Motor neuron (in vitro differentiated cells): Measurements from ENCODE around the gene ZMYM3. TPM values are rescaled to one million over a fixed set of nuclear protein-coding genes. Genes with fewer than 3 reads are reported as not detected.

Experiments used
- ATAC-seq, 8 experiments: fragments of 200-7000 bp; cut with Tn5 transposase; replicated peaks in 6 of 8; 2 replicates each; pipeline ENCODE4 v1.8.0; 2021; ENCODE audit warnings: mild to moderate bottlenecking in 8 of 8, moderate library complexity in 8 of 8
- H3K27ac ChIP-seq, 2 donors: fragments of 250-450 bp; sonication (Bioruptor Pico); 2 replicates each; pipeline ENCODE4 v1.9.0; 2021; ENCODE audit warnings: antibody characterized with exemption in 2 of 2, mild to moderate bottlenecking in 2 of 2, moderate library complexity in 1 of 2
- H3K4me1 ChIP-seq, 2 donors: fragments of 250-450 bp; sonication (Bioruptor Pico); replicated peaks in 1 of 2; 2 replicates each; pipeline ENCODE4 v1.6.1; 2021; ENCODE audit warnings: antibody characterized with exemption in 2 of 2, mild to moderate bottlenecking in 2 of 2, moderate library complexity in 1 of 2
- H3K4me3 ChIP-seq, 5 donors: fragments of 250-450 bp; sonication (Bioruptor Pico); 2 replicates each; pipeline ENCODE4 v1.9.0; 2021; ENCODE audit warnings: antibody characterized with exemption in 5 of 5, mild to moderate bottlenecking in 5 of 5, moderate library complexity in 4 of 5
- WGBS, 10 experiments: fragments of 450-650 bp; shearing (Covaris generic); methylation state at CpG; one replicate each; pipeline ENCODE4 v1.0.0; 2022; 5-methylcytosine and 5-hydroxymethylcytosine counted together
- in situ Hi-C, 9 experiments: fragments of 400-800 bp; cut with MboI; loops; one replicate each; pipeline ENCODE4 v1.15.0; 2021; ENCODE audit warnings: low sequenced_read_pairs in 9 of 9, low pct_unique_long_range_greater_than_20kb in 2 of 9; ENCODE audit not compliant: unreplicated experiment in 9 of 9
- total RNA-seq, 8 experiments: library from RNA; unstranded; fragments of 300-600 nt; gene quantifications; 2 replicates each; pipeline versions ENCODE4 v1.2.3 to v1.2.4, GENCODE V29; 2022

ZMYM3 gene
- total RNA-seq, 8 experiments from 2014 or later: 9.5 to 33.9 (median 26.1) TPM

GRCh38 chrX:71244359-71245128 is 9.4 kb downstream of the ZMYM3 start:
- WGBS, 10 experiments: 26 to 100% (median 90%) methylated on average over 1 to 3 of the region's 9 CpGs; no CpG with 5 or more reads in 4 of the 10 experiments
- Histone ChIP-seq H3K4me1 (no peaks in the 10 kb centered on the region), H3K27ac (no peak overlapping the region), H3K4me3 (no peak overlapping the region)
- in situ Hi-C loops: no loop called here
- ATAC-seq: no peak

- no peaks in the 10 kb centered on the region for H3K4me1 ChIP-seq
- in situ Hi-C loops: no loop called here
- ATAC-seq: no peak
- no peak overlapping the region for H3K4me3 ChIP-seq
- 100% methylated on average over 2 of the region's 6 CpGs; no CpG with 5 or more reads in 9 of the 10 experiments for WGBS, 10 experiments
- H3K27ac ChIP-seq: no peak overlapping the region
These were observed 12.6 kb downstream of the ZMYM3 start for GRCh38 chrX:71241301-71241700.

GRCh38 chrX:71239781-71240180 is 14.2 kb downstream of the ZMYM3 start:
- Histone ChIP-seq H3K27ac (no peak overlapping the region), H3K4me1 (no peaks in the 10 kb centered on the region), H3K4me3 (no peak overlapping the region)
- peak in 1 of 8 experiments; percentile 28 for ATAC-seq
- 20 to 73% methylated on average over 1 to 2 of the region's 3 CpGs; no CpG with 5 or more reads in 8 of the 10 experiments for WGBS, 10 experiments
- in situ Hi-C loops: no loop called here

GRCh38 chrX:71236836-71237235 is 17.1 kb downstream of the ZMYM3 start:
- H3K4me1 ChIP-seq: no peaks in the 10 kb centered on the region
- no peak overlapping the region for H3K27ac ChIP-seq
- in situ Hi-C loops: no loop called here
- H3K4me3 ChIP-seq: no peak overlapping the region
- WGBS, 10 experiments: no CpG with 5 or more reads among the region's 1 CpG
- ATAC-seq: no peak

GRCh38 chrX:71235482-71235881 is 18.5 kb downstream of the ZMYM3 start:
- ATAC-seq: no peak
- WGBS, 10 experiments: 20 to 100% (median 67%) methylated on average over 1 to 3 of the region's 3 CpGs; no CpG with 5 or more reads in 3 of the 10 experiments
- in situ Hi-C loops: no loop called here
- H3K4me1 ChIP-seq: no peaks in the 10 kb centered on the region
- H3K4me3 ChIP-seq: no peak overlapping the region
- H3K27ac ChIP-seq: no peak overlapping the region

- WGBS, 10 experiments: no CpG with 5 or more reads among the region's 1 CpG
- in situ Hi-C loops: no loop called here
- no peak overlapping the region for H3K4me3 ChIP-seq
- no peaks in the 10 kb centered on the region for H3K4me1 ChIP-seq
- no peak overlapping the region for H3K27ac ChIP-seq
- peak in 1 of 8 experiments; percentile 81 for ATAC-seq
These were observed 25.8 kb downstream of the ZMYM3 start for GRCh38 chrX:71228063-71228642.

- 29 to 57% methylated on average over 1 to 2 of the region's 5 CpGs; no CpG with 5 or more reads in 8 of the 10 experiments for WGBS, 10 experiments
- in situ Hi-C loops: no loop called here
- no peak for ATAC-seq
- no peaks in the 10 kb centered on the region for H3K4me1 ChIP-seq
- no peak overlapping the region for H3K27ac ChIP-seq
- no peak overlapping the region for H3K4me3 ChIP-seq
These were observed 26.4 kb downstream of the ZMYM3 start for GRCh38 chrX:71227370-71228062.

GRCh38 chrX:71225676-71226075 is 28.3 kb downstream of the ZMYM3 start:
- in situ Hi-C loops: no loop called here
- no peak overlapping the region for H3K27ac ChIP-seq
- no peak for ATAC-seq
- 25 to 92% (median 40%) methylated on average over 1 to 2 of the region's 5 CpGs; no CpG with 5 or more reads in 7 of the 10 experiments for WGBS, 10 experiments
- H3K4me1 ChIP-seq: no peaks in the 10 kb centered on the region
- H3K4me3 ChIP-seq: no peak overlapping the region

GRCh38 chrX:71225009-71225408 is 28.9 kb downstream of the ZMYM3 start:
- Histone ChIP-seq H3K27ac (no peak overlapping the region), H3K4me3 (no peak overlapping the region), H3K4me1 (no peaks in the 10 kb centered on the region)
- WGBS, 10 experiments: 24 to 100% (median 28%) methylated on average over 1 to 2 of the region's 2 CpGs; no CpG with 5 or more reads in 7 of the 10 experiments
- no peak for ATAC-seq
- in situ Hi-C loops: no loop called here

GRCh38 chrX:71224098-71224708 is 29.7 kb downstream of the ZMYM3 start:
- ATAC-seq: no peak
- Histone ChIP-seq H3K4me1 (no peaks in the 10 kb centered on the region), H3K27ac (no peak overlapping the region), H3K4me3 (no peak overlapping the region)
- 20% methylated on average over 1 of the region's 32 CpGs; no CpG with 5 or more reads in 9 of the 10 experiments for WGBS, 10 experiments
- in situ Hi-C loops: no loop called here

GRCh38 chrX:71222929-71223328 is 31.0 kb downstream of the ZMYM3 start, which contains the start of gene GJB1:
GJB1 (plus strand) TSS chrX:71223224; CDS start chrX:71223708, 484 bp downstream.
- in situ Hi-C loops: no loop called here

GRCh38 chrX:71221145-71221544 is 32.8 kb downstream of the ZMYM3 start:
- H3K27ac ChIP-seq: no peak overlapping the region
- no CpG with 5 or more reads among the region's 1 CpG for WGBS, 10 experiments
- no peak overlapping the region for H3K4me3 ChIP-seq
- no peak for ATAC-seq
- H3K4me1 ChIP-seq: no peaks in the 10 kb centered on the region
- in situ Hi-C loops: no loop called here

More at GRCh38 chrX:71222929-71223328, 31.0 kb downstream of the ZMYM3 start, which contains the start of gene GJB1:
- WGBS, 10 experiments: 33% methylated on average over 1 of the region's 18 CpGs; no CpG with 5 or more reads in 9 of the 10 experiments
- Histone ChIP-seq H3K4me1 (no peaks in the 10 kb centered on the region), H3K4me3 (no peak within 1 kb of the TSS), H3K27ac (no peak within 1 kb of the TSS)
- no peak for ATAC-seq

GRCh38 chrX:71217298-71217697 is 36.6 kb downstream of the ZMYM3 start:
- Histone ChIP-seq H3K4me1 (no peaks in the 10 kb centered on the region), H3K27ac (no peak overlapping the region), H3K4me3 (no peak overlapping the region)
- in situ Hi-C loops: no loop called here
- 76 to 100% (median 100%) methylated on average over 1 to 5 of the region's 6 CpGs; no CpG with 5 or more reads in 7 of the 10 experiments for WGBS, 10 experiments
- ATAC-seq: no peak
